Measurements from ENCODE around the gene LBX1.

The LBX1 gene, protein sequence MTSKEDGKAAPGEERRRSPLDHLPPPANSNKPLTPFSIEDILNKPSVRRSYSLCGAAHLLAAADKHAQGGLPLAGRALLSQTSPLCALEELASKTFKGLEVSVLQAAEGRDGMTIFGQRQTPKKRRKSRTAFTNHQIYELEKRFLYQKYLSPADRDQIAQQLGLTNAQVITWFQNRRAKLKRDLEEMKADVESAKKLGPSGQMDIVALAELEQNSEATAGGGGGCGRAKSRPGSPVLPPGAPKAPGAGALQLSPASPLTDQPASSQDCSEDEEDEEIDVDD

DNA sequence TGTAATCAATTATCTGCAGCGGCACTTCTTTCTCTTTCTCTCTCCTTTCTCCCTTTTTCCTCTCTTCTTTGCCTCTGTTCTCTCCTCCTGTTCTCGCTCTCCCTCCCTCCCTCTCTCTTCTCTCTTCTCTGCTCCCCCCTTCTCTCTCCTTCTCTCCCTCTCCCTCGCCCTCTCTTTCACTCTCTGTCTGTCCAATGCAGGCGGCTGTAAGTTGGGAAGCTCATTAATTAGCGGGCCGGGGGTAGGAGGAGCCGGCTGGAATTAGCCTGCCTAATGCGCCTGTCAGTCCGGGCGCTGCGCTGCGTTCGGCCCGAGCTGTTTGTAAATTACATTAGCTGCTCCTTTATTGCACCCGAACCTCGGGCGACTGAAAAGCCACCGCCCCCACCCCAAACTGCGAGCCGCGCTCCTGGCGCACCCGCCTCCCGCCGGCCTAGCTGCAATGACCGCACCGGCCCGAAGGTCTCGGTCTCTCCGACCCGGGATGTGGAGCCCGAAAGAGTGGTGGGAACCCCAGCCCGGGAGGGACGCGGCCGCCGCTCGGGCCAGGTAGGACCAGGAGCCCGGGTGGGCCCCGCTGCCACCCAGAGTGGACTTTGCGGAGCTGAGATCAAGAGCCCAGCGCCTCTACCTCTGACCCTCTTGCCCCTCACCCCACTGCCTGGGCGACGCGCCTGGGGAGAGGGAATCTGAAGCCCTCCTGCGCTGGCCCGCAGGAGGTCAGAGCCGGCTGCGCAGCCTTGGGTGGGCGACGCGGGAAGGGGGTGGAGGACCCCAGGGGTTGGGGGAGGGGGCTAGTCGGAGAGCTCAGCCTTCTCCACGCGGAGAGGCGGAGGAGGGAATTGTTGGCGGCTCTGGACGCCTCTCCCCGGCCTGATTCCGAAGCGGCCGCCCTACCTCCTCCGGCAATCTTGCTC lies at the start of gene LBX1:
LBX1 (minus strand) TSS at position 198 of the 917 bp plus-strand sequence. CDS start 648 bp downstream, outside the sequence.
- peak within 1 kb of the TSS; percentile 76 for H3K27ac Mint-ChIP-seq
- H3K4me1 Mint-ChIP-seq (ENCODE audit: low read depth) = peaks cover 18% of the 10 kb centered on the region
- peak within 1 kb of the TSS; percentile 51 for H3K4me3 Mint-ChIP-seq
- H3K36me3 Mint-ChIP-seq (ENCODE audit: low read depth) = peaks cover 3% of the 10 kb centered on the region
- H3K27me3 Mint-ChIP-seq (ENCODE audit: low read depth) = peaks cover 82% of the 10 kb centered on the region
- no peaks in the 10 kb centered on the region for H3K9me3 Mint-ChIP-seq

DNA sequence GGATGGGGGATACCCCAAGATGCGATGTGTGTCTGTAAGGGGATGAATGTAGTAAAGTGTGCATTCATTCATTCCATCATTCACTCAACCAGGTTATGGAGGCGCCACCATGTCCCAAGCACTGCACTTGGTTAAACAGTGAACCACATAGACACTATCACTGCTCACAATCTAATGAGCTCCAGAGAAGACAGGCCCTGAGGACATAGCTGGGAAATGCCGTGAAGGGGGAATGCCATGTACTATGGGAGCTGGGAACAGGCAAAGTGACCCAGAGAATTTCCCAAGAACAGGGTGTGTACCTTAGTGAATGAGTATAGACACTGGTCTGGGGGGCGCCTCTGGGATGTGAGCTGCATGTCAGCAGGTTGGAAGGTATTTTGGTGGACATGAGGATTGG lies 44.5 kb upstream of the LBX1 start:
- Mint-ChIP-seq H3K27ac (no peak overlapping the region), H3K9me3 (no peaks in the 10 kb centered on the region), H3K36me3 (ENCODE audit: low read depth) (no peaks in the 10 kb centered on the region), H3K27me3 (ENCODE audit: low read depth) (peaks cover 16% of the 10 kb centered on the region), H3K4me3 (no peak overlapping the region), H3K4me1 (ENCODE audit: low read depth) (no peaks in the 10 kb centered on the region)

GRCh38 chr10:101273330-101273729 lies 44.1 kb upstream of the LBX1 start:
- H3K36me3 Mint-ChIP-seq (ENCODE audit: low read depth) = no peaks in the 10 kb centered on the region
- no peaks in the 10 kb centered on the region for H3K9me3 Mint-ChIP-seq
- H3K4me3 Mint-ChIP-seq = no peak overlapping the region
- H3K27ac Mint-ChIP-seq = no peak overlapping the region
- no peaks in the 10 kb centered on the region for H3K4me1 Mint-ChIP-seq (ENCODE audit: low read depth)
- H3K27me3 Mint-ChIP-seq (ENCODE audit: low read depth) = peaks cover 16% of the 10 kb centered on the region

DNA sequence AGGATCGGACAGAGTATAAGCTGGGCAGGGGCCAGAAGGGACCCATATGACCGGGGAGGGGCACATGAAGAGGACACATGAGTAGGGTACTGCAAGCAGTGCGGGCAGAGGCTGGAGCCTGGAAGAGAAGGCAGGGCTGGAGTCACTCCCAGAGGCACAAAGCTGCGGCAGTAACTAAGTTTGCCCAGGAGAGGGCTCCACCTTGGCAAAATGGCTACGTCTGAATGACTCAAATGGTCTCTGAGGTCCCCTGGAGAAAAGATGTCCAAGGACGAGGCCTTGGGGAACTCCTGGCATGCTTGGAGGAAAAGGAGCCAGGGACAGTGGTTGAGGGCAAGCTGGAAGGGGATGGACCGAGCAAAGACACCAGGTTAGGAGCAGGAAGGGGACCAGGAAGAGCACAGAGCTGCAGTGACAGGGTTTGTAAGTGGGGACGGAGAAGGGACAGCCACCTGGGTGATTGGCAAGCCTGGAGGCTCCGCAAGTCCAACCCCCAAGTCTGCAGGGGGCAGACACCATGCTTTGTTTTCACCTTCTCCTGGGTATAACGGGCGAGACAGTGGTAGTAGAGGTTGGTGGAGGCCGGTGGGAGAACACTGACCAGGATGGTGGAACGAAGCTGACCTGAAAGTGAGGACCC lies 43.1 kb upstream of the LBX1 start:
- Mint-ChIP-seq H3K27ac (no peak overlapping the region), H3K4me1 (ENCODE audit: low read depth) (no peaks in the 10 kb centered on the region), H3K36me3 (ENCODE audit: low read depth) (no peaks in the 10 kb centered on the region), H3K4me3 (no peak overlapping the region), H3K9me3 (no peaks in the 10 kb centered on the region), H3K27me3 (ENCODE audit: low read depth) (peaks cover 16% of the 10 kb centered on the region)

DNA sequence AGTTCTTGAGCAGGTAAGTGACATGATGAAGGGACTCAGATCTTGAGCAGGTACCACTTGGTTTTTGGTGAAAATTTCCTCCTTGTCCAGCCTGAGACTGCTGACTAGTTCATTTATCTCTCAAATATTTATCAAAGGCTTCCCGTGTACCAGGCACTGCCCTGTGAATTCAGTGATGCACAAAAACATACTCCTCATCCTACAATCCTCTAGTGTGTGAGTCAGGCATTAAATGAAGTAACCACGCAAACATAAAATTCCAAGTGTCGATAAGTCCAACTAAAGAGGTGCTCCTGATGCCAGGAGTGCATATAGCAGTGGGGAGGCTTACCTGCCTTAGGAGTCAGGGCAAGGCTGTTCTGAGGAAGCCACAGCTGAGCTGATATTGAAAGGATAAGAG lies 41.5 kb upstream of the LBX1 start:
- Mint-ChIP-seq H3K4me1 (ENCODE audit: low read depth) (no peaks in the 10 kb centered on the region), H3K4me3 (no peak overlapping the region), H3K36me3 (ENCODE audit: low read depth) (no peaks in the 10 kb centered on the region), H3K9me3 (no peaks in the 10 kb centered on the region), H3K27me3 (ENCODE audit: low read depth) (peaks cover 12% of the 10 kb centered on the region), H3K27ac (no peak overlapping the region)

DNA sequence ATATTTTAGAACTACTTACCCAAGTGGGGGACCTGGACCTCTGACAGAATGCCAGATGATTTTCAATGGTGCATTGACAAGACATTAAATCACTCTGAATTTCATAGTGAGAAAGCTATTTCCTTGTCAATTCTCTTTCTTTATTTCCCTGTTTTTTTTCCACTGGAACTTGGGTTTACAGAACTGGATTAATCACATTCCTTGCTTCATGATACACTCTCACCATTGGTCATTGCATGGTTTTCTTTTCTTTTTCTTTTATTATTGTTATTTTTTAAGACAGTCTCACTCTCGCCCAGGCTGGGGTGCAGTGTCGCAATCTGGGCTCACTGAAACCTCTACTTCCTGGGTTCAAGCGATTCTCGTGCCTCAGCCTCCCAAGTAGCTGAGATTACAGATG lies 38.5 kb upstream of the LBX1 start:
- no peak overlapping the region for H3K27ac Mint-ChIP-seq
- peaks cover 13% of the 10 kb centered on the region for H3K27me3 Mint-ChIP-seq (ENCODE audit: low read depth)
- no peaks in the 10 kb centered on the region for H3K36me3 Mint-ChIP-seq (ENCODE audit: low read depth)
- H3K4me3 Mint-ChIP-seq = no peak overlapping the region
- no peaks in the 10 kb centered on the region for H3K4me1 Mint-ChIP-seq (ENCODE audit: low read depth)
- H3K9me3 Mint-ChIP-seq = no peaks in the 10 kb centered on the region

DNA sequence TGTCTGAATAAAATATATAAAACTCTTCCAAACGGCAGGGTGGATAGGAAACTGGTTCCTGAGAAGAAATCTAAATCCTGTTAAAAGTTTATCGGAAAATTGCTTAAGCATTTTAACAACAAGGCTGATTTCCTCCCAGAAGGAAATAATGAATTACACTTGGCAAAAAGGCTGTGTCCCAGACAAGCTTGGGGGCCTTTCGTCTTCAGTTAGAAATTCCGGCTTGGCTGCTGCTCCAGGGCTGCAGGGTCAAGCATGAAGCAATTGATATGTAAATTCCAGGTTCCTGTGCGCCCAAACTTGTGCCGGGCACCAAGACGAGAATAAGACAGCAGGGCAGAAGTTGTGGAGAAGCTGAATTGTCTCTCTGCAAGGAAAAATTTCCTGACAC lies 38.0 kb upstream of the LBX1 start:
- H3K27me3 Mint-ChIP-seq (ENCODE audit: low read depth) = peaks cover 11% of the 10 kb centered on the region
- no peak overlapping the region for H3K27ac Mint-ChIP-seq
- H3K4me1 Mint-ChIP-seq (ENCODE audit: low read depth) = no peaks in the 10 kb centered on the region
- H3K4me3 Mint-ChIP-seq = no peak overlapping the region
- H3K36me3 Mint-ChIP-seq (ENCODE audit: low read depth) = no peaks in the 10 kb centered on the region
- H3K9me3 Mint-ChIP-seq = no peaks in the 10 kb centered on the region

- Mint-ChIP-seq H3K9me3 (no peaks in the 10 kb centered on the region), H3K4me1 (ENCODE audit: low read depth) (no peaks in the 10 kb centered on the region), H3K27me3 (ENCODE audit: low read depth) (peaks cover 10% of the 10 kb centered on the region), H3K27ac (no peak overlapping the region), H3K36me3 (ENCODE audit: low read depth) (no peaks in the 10 kb centered on the region), H3K4me3 (no peak overlapping the region)
Observed at GRCh38 chr10:101266381-101267289, 37.4 kb upstream of the LBX1 start.

GRCh38 chr10:101263150-101263752 lies 34.0 kb upstream of the LBX1 start:
- H3K9me3 Mint-ChIP-seq = no peaks in the 10 kb centered on the region
- H3K27ac Mint-ChIP-seq = no peak overlapping the region
- no peaks in the 10 kb centered on the region for H3K36me3 Mint-ChIP-seq (ENCODE audit: low read depth)
- H3K27me3 Mint-ChIP-seq (ENCODE audit: low read depth) = peaks cover 18% of the 10 kb centered on the region
- H3K4me1 Mint-ChIP-seq (ENCODE audit: low read depth) = no peaks in the 10 kb centered on the region
- no peak overlapping the region for H3K4me3 Mint-ChIP-seq

GRCh38 chr10:101262147-101262546 lies 32.9 kb upstream of the LBX1 start:
- Mint-ChIP-seq H3K27me3 (ENCODE audit: low read depth) (peaks cover 20% of the 10 kb centered on the region), H3K27ac (no peak overlapping the region), H3K9me3 (no peaks in the 10 kb centered on the region), H3K36me3 (ENCODE audit: low read depth) (no peaks in the 10 kb centered on the region), H3K4me1 (ENCODE audit: low read depth) (no peaks in the 10 kb centered on the region), H3K4me3 (no peak overlapping the region)

- Mint-ChIP-seq H3K27me3 (ENCODE audit: low read depth) (peaks cover 20% of the 10 kb centered on the region), H3K9me3 (no peaks in the 10 kb centered on the region), H3K4me3 (no peak overlapping the region), H3K36me3 (ENCODE audit: low read depth) (no peaks in the 10 kb centered on the region), H3K27ac (no peak overlapping the region), H3K4me1 (ENCODE audit: low read depth) (no peaks in the 10 kb centered on the region)
Observed at GRCh38 chr10:101261702-101262101, 32.4 kb upstream of the LBX1 start.

- Mint-ChIP-seq H3K9me3 (no peaks in the 10 kb centered on the region), H3K27me3 (ENCODE audit: low read depth) (peaks cover 25% of the 10 kb centered on the region), H3K27ac (no peak overlapping the region), H3K36me3 (ENCODE audit: low read depth) (no peaks in the 10 kb centered on the region), H3K4me1 (ENCODE audit: low read depth) (no peaks in the 10 kb centered on the region), H3K4me3 (no peak overlapping the region)
Observed at GRCh38 chr10:101260764-101261481, 31.7 kb upstream of the LBX1 start.

DNA sequence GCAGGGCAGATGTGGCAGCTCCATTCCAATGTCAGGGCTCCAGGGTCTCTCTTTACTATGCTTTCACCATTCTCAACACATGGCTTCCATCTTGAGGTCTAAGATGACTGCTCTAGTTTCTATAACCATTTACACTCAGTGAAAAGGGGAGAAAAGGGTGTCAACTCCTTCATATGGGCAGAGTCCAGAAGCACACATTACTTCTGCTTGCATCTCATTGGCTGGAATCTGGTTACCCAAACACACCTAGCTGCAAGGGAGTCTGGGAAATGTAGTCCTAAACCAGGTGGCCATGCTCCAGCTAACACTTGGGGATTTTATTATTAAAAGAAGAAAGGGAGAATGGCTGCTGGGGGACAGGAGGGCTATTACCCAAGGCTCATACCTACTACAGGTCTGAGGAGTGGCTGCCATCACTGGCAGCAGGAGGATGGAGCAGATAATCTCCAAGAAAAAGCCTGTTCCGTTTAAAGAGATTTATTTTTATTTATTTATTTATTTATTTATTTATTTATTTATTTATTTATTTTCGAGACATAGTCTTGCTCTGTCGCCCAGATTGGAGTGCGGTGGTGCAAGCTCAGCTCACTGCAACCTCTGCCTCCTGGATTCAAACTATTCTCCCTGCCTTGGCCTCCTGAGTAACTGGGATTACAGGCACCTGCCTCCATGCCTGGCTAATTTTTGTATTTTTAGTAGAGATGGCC lies 29.1 kb upstream of the LBX1 start:
- Mint-ChIP-seq H3K36me3 (ENCODE audit: low read depth) (no peaks in the 10 kb centered on the region), H3K4me3 (no peak overlapping the region), H3K27ac (no peak overlapping the region), H3K9me3 (no peaks in the 10 kb centered on the region), H3K4me1 (ENCODE audit: low read depth) (no peaks in the 10 kb centered on the region), H3K27me3 (ENCODE audit: low read depth) (peaks cover 31% of the 10 kb centered on the region)
